Hematopoietic multipotent progenitor cell treated with erythropoietin and hydrocortisone succinate and interleukin-3 and kit ligand, for 6 days (in vitro differentiated cells): ENCODE data around the gene SAMD10.
"Not testable (repeated sequence)": the region's sequence is repeated elsewhere in the genome, so short reads cannot be mapped to it uniquely, and the experiment has no call there.

Source experiments
- DNase-seq: peaks from one replicate; pipeline ENCODE4 v3.0.0-alpha.2; 2015

Gene SAMD10

DNA sequence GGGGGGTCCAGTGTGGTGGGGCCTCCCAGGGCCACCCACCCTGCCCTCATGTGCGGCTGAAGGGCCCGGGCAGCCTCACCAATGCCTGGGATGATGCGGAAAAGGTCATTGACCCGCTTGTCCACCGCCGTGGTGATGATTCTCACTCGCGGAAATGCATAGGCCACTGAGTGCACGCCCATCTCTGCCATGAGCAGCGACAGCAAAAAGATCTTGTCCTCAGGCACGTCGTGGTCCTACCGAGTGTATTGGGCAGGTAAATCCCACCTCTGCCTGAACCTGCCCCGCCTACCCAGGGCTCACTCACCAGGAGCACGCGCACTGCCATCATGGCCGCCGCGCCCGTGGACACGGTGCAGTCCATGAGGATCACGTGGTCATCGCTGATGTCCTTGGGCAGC is 39.4 kb downstream of the SAMD10 start:
- DNase-seq, result no peak

DNA sequence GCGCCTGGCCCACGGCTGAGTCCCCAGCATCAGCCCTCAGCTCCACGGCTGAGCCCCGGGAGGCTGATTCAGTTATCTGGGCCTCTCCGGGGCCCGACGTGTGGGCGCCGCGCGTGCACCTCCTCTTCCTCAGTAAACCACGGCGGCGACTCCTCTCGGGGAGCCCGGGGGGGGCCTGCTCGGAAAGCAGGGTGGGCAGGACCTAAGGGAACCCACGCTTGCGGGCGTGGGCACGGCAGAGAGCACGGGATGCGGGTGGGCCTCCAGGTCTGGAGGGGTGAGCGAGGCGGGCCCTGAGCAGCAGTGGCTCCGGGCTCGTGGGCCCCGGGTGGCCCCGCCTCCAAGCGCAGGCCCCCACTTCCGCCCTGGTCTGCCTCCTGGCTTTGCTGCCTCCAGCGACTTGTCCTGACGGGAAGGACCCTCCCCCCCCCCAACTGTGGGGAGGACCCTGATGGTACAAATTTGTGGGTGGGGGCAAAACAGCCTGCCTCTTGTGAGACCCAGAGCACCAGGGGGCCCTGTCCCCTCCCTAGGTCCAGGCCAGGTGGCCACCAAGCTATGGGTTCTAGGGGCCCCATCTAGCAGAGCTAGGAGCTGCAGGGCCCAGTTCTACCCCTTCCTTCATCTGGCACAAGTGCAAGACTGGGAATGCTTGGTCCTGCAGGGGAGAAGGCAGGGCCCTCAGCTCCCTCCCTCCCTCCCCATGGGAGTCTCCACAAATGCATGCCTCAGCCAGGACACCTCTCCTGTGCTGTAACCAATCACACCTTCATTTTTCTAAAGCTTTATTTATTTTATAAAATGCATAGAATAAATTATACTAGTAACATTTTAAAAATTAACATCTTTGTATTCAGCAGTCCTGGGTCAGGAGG is 40.1 kb downstream of the SAMD10 start:
- no peak for DNase-seq

DNA sequence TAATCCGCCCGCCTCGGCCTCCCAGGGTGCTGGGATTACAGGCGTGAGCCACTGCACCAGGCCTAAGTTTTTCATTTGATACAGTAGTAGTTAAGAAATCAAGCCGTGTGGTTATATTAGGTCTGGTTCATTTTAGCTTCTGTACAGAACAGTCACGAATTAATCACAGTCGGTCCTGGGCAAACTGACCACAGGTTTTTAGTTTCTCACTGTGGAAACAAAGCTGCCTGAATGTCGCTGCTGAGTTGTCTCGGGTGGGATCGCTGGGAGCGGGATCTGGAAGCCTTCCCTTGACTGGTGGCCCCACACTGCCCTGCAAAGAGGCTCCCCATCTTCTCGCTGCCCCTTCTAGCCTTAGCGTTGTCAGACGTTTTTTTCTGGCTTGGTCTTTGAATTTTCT is 41.8 kb downstream of the SAMD10 start:
- no peak for DNase-seq

DNA sequence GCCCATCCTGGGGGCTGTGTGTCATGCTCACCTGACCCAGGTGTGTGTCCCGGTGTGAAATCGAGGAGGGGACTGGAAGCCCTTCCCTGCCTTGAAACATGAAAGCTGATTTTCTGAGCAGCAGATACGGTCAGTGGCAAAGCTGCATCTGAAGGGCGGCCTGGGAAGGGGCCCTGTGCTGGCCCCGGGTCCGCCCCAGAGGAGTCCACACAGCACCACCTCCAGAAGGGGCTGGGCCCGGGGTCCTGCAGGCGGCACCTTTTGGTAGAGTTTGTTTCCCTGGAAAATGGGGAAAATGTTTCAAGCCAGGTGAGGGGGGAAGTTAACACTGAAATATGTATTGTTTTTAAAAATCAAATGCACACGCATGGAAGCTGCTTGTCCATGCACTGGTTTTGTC is 44.0 kb downstream of the SAMD10 start:
- no peak for DNase-seq

DNA sequence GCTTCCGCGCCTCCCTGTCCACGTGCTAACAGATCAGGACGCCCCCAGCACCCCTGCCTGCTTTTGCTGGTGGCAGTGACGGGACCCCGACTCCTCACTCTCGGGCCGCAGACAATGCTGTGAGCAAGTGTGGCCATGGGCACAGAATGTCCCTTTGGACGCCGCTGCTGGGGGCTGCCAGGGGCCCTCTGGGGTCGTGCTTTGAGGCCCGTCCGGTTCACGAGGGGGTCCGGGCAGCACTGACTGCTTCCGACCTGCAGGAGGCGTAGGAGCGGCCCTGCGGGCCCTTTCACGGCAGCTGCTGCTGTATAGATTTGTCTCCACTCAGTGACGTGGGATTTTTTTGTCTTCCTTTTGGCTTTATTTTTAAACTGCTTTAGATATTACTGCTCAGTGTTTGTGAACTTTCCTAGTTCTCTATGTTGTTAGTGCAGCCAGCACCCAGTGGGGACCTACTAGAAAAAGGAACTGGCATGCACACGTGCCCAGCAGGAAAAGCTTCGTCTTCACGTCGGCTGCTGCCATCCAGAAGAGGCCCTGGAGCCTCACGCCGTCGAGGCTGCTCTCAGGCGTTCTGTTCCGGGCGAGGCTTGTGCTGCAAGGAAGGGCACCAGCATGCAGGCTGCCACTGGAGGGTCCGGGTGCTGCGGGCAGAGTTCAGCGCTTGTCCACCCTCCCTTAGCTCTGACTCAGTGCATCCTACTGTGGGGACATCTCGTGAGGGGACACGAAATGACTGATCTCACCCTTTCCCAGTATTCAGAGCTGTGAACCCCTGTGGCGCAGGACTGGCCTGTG is 45.0 kb downstream of the SAMD10 start:
- DNase-seq, result no peak

DNA sequence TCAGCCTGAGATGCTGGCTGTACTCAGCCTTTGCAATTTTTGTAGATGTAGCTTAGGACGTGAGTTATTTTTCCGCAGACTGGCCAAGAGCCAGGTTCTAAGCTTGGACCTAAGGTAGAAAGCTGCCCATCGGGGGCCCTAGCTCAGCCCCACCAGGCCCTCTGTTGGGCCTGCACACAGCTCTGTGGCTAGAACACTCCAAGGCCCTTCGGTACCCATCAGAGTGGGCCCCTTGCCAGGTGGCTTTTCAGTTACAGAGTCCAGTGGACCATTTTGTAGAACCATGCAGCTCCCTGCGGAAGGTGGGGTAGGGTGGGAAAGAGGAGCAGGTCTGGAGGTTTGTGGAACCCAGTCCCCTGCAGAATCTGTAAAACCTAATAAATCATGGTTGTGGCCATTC is 45.8 kb downstream of the SAMD10 start:
- DNase-seq, result no peak

DNA sequence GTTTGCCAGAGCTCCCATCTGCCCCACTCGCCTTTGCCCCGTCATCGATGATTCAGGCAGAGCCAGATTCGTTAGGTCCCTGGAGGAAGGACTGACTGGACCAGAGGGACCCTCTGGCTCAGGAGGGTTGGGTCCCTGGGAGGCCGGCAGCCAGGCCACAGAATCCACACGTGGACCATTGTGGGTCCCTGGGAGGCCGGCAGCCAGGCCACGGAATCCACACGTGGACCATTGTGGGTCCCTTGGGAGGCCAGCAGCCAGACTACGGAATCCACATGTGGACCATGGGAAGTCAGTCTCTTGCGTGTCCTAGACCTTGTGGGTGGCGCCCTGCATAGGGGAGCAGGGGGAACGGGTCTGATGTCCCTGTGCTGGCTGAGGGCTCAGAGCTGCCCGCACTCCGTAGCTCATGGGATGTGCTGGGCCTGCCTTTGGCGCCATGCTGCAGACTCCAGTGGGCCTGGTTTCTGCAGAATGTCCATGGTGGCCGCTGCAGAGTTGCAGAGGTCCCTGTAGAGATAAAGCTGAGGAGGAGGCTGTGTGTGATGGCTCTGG is 46.8 kb downstream of the SAMD10 start:
- no peak for DNase-seq

DNA sequence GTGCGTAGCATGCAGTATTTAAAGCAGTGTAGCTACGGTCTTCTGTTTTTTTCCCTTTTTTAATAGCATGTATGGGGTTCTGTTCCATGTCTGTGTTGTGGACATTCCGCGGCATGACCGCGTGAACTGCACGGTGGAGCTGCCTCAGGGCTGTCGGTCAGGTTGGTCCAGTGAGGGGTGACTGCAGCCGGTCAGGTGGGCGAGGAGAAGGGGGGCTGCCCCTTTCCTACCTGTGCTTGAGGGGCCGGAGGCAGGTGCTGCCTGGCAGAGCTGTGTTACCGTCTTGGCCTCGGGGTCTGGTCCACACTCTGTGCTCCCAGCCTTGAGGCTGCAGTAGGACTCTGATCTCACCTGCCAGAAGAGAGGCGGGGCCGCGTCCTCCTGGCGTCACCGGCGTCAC is 47.7 kb downstream of the SAMD10 start:
- DNase-seq, result no peak

DNA sequence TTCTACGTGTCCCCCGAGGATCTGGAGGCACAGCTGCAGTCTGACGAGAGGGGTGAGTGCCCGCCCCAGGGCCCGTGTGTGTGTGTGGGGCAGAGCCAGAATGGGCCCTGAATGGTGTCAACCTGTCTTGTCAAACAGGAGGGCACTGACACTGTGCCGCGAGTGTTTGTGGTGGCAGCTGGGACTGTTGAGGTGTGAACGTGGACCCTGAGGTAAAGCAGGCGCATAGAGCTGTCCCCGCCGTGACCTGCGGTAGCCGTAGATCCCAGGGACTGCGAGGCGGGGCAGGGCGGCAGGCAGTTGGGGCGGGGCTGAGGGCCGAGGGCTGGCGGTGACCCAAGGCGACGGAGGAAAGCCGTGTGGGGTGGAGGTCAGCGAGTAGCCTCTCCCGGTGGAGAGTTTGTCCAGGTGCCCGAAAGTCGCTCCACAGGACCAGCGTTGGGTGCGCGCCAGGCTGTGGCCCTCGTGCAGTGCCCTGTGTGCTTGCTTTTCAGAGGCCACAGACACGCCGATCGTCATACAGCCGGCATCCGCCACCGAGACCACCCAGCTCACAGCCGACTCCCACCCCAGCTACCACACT is 48.4 kb downstream of the SAMD10 start:
- no peak for DNase-seq

DNA sequence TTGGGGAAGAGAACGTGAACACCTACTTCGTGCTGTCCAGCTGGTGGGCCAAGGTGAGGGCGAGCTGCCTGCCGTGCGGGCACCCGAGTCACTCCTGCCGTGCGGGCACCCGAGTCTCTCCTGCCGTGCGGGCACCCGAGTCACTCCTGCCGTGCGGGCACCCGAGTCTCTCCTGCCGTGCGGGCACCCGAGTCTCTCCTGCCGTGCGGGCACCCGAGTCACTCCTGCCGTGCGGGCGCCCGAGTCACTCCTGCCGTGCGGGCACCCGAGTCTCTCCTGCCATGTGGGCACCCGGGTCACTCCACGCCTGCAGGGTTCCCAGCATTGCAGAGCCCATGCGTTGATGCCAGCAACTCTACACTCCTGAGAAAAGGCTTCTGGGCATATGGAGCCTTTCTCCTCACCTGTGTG is 50.0 kb downstream of the SAMD10 start:
- DNase-seq, result not testable (repeated sequence)

DNA sequence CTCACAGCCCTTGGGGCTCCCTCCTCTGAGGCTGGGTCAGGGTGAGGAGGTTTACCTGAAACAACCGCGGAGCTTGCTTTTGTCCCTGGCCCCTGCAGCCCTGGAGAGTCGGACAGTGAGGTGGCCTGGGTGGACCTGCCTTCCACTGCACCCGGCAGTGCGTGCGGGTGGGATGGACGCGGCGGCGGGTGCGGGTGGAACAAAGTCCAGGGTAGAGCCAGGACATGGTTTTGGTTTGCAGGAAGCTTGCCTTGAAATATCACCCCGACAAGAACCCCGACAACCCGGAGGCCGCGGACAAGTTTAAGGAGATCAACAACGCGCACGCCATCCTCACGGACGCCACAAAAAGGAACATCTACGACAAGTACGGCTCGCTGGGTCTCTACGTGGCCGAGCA is 50.4 kb downstream of the SAMD10 start:
- DNase-seq, result no peak

DNA sequence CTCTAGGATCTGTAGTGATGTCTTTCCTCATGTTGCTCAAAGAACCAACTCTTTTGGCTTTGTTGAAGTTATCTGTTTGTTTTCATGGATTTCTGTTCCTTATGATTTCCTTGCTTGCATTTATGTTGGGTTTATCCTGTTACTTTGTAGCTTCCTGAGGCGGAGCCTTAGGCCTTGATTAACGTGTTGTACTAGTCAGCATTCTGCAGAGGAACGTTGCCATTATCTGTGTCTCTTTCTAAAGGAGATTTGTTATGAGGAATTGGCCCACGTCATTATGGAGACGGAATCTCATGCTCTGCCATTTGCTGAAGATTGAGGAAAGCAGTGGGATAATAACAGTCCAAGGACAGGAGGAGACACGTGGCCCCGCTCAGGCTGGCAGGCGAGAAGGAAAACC is 53.1 kb downstream of the SAMD10 start:
- DNase-seq, result no peak

DNA sequence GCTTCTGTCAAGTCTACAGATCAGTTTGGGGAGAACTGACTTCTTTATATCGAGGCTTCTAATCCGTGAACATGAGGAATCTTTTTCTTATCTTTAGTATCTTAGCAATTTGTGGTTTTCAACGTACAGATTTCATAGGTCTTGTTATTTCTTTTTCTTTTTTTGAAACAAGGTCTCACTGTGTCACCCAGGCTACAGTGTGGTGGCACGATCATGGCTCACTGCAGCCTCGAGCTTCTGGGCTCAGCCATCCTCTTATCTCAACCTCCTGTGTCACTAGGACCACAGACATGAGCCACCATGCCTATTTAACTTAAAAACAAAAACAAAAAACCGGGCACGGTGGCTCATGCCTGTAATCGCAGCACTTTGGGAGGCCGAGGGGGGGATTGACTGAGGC is 55.2 kb downstream of the SAMD10 start:
- peak; percentile 21 for DNase-seq
